HCT116 (cell line): ENCODE results near the gene EBLN1. TPM values are rescaled to one million over a fixed set of nuclear protein-coding genes. Genes with fewer than 3 reads are reported as not detected.

ENCODE experiments used
- CTCF ChIP-seq, 3 experiments: fragments of 200-600 bp in 1 of 3; sonication (generic) in 1 of 3; IDR thresholded peaks in 2 of 3; conservative IDR thresholded peaks in 1 of 3; 2 replicates each; pipeline ENCODE4 v1.5.1; 2012 to 2017; ENCODE audit warnings: low read depth in 2 of 3, low read length in 2 of 3, antibody characterized with exemption in 1 of 3, borderline replicate concordance in 1 of 3, control low read depth in 1 of 3, mild to moderate bottlenecking in 1 of 3, mixed read lengths in 1 of 3, mixed run types in 1 of 3, moderate library complexity in 1 of 3; ENCODE audit not compliant: insufficient read depth in 1 of 3
- ELF1 ChIP-seq: IDR thresholded peaks from 2 replicates; pipeline ENCODE4 v1.6.1; 2012; ENCODE audit warnings: low read depth, borderline replicate concordance
- MAX ChIP-seq: IDR thresholded peaks from 2 replicates; pipeline ENCODE4 v1.6.1; 2012
- POLR2AphosphoS5 ChIP-seq: IDR thresholded peaks from 2 replicates; pipeline ENCODE4 v1.6.1; 2011; ENCODE audit warnings: mild to moderate bottlenecking, low read depth, low read length, moderate library complexity
- REST ChIP-seq: IDR thresholded peaks from 2 replicates; pipeline ENCODE4 v1.6.1; 2012; ENCODE audit warnings: low read depth
- SP1 ChIP-seq: IDR thresholded peaks from 2 replicates; pipeline ENCODE4 v1.6.1; 2012; ENCODE audit warnings: low read depth
- ZBTB33 ChIP-seq: IDR thresholded peaks from 2 replicates; pipeline ENCODE4 v1.6.1; 2011; ENCODE audit warnings: mild to moderate bottlenecking, low read length, moderate library complexity; ENCODE audit not compliant: insufficient replicate concordance; ENCODE audit errors: extremely low read depth
- total RNA-seq: library from RNA; stranded (reverse); gene quantifications from one replicate; pipeline ENCODE4 v1.2.1, GENCODE V29; 2021; ENCODE audit not compliant: unreplicated experiment

Gene EBLN1
- total RNA-seq, 1 experiment from 2014 or later = not detected

- TF ChIP-seq REST = no peak
- no peak for TF ChIP-seq CTCF (IDR thresholded peaks at IDR 0.05 in 2 of 3, conservative IDR thresholded peaks at IDR 0.05 in 1 of 3; ENCODE audit: borderline replicate concordance in 1 of 3, insufficient read depth in 1 of 3, low read depth in 2 of 3, low read length in 2 of 3)
- TF ChIP-seq POLR2AphosphoS5 = no peak
- no peak for TF ChIP-seq ELF1
- no peak for TF ChIP-seq ZBTB33
- no peak for TF ChIP-seq SP1
- no peak for TF ChIP-seq MAX
These were observed 57.8 kb downstream of the EBLN1 start (continued) for GRCh38 chr10:22159979-22160378.
